Measurements from ENCODE around the gene PRKRIP1. TPM values are rescaled to one million over a fixed set of nuclear protein-coding genes. Genes with fewer than 3 reads are reported as not detected.

The PRKRIP1 gene
- polyA plus RNA-seq, 3 donors, result 6.6 to 27.0 (median 7.4) TPM

Small RNAs within 50 kb of the gene (small RNA-seq; reads per million reads assigned to genes)
- gene AC091390.4 (ENCODE audit: insufficient read length, low read depth), result not detected
- gene MIR548O (ENCODE audit: insufficient read length, low read depth), result not detected

Other genes starting within 250 kb of the PRKRIP1 start
- gene SH2B2, start 109.5 kb upstream of the PRKRIP1 start, polyA plus RNA-seq, result 10 to 100 TPM in 1 of 3 donors, 1 to 10 TPM in 2; 3.8 to 26.3 (median 4.7) TPM
- under 1 TPM in 2 of 3 donors, not detected in 1; 0.12 to 0.29 TPM for gene SPDYE6, start 39.9 kb upstream of the PRKRIP1 start, polyA plus RNA-seq
- gene ORAI2, start 37.2 kb downstream of the PRKRIP1 start, polyA plus RNA-seq, result 10 to 100 TPM; 27.5 to 50.0 (median 38.2) TPM
- gene ALKBH4, start 68.5 kb downstream of the PRKRIP1 start, polyA plus RNA-seq, result 10 to 100 TPM in 1 of 3 donors, 1 to 10 TPM in 2; 2.9 to 11.8 (median 9.7) TPM
- 10 to 100 TPM in 1 of 3 donors, 1 to 10 TPM in 2; 5.4 to 10.7 (median 6.1) TPM for gene LRWD1, start 68.6 kb downstream of the PRKRIP1 start, polyA plus RNA-seq
- 100 to 1,000 TPM in 1 of 3 donors, 10 to 100 TPM in 2; 65.7 to 104 (median 85.0) TPM for gene POLR2J, start 82.6 kb downstream of the PRKRIP1 start, polyA plus RNA-seq
- gene RASA4B, start 121.4 kb downstream of the PRKRIP1 start, polyA plus RNA-seq, result 10 to 100 TPM in 2 of 3 donors, 1 to 10 TPM in 1; 6.3 to 24.1 (median 20.1) TPM
- 10 to 100 TPM in 1 of 3 donors, under 1 TPM in 2; 0.30 to 94.8 (median 0.39) TPM for gene UPK3BL2, start 147.3 kb downstream of the PRKRIP1 start, polyA plus RNA-seq
- gene SPDYE2, start 154.9 kb downstream of the PRKRIP1 start, polyA plus RNA-seq, result not detected
- 100 to 1,000 TPM in 1 of 3 donors, 10 to 100 TPM in 2; 24.4 to 133 (median 24.9) TPM for gene POLR2J3, start 176.2 kb downstream of the PRKRIP1 start, polyA plus RNA-seq
- gene RASA4, start 220.4 kb downstream of the PRKRIP1 start, polyA plus RNA-seq, result 10 to 100 TPM; 13.9 to 64.5 (median 18.6) TPM
- gene UPK3BL1, start 246.4 kb downstream of the PRKRIP1 start, polyA plus RNA-seq, result 100 to 1,000 TPM in 1 of 3 donors, 10 to 100 TPM in 2; 19.6 to 101 (median 21.6) TPM

All from CD14-positive monocyte (primary cell).